ENCODE results near the gene POMGNT2.

Gene POMGNT2

GRCh38 chr3:43043793-43044192 lies 62.1 kb downstream of the POMGNT2 start:
- no peak for DNase-seq (ENCODE audit: low spot score)

DNA sequence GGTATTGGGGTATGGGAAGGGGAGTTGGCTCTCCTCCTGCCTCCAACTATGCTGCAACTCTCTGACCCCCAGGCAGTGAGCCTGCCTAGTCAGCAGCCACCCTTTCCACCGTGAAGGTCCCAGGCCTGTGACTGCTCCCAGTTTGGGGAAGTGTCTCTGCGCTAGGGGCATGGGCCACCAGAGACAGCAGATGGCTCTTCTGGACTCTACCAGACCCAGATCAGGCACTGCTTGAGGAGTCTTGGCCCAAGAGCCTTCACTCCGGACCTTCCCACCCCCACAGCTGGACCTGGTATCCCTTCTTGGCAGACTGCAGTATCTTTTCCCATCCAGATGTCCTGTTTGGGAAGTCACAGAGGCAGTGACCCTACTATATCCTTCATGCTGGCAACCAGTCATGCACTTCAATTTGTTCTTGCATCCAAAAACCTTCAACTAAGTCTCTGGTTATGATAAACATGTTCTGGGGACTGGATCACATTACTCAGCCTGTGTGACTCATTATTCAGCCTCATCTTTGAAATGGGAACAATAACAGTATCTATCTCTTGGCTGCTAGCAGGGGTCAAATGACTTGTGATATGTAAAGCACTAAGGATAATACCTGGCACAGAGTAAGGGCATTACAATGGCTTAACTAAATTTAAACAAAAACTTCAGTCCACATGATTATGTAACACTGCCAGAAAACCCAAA lies 62.7 kb downstream of the POMGNT2 start:
- no peak for DNase-seq (ENCODE audit: low spot score)

DNA sequence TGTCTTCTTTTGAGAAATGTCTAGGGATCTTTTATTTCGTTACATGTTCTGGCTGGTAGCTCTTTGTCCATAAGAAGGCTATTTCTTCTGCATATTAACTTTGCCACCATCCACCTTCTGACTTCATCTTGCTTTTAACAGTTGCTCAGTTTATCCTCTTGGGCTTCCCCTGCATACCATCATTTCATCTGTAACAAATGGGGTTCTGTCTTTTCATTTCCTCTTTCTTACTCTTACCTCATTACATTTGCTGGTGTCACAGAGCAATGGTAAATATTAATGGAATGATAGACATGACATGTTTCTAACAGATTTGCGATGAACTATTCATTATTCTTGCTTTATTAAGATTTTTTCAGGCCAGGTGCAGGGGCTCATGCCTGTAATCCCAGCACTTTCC lies 64.4 kb downstream of the POMGNT2 start:
- no peak for DNase-seq (ENCODE audit: low spot score)

DNA sequence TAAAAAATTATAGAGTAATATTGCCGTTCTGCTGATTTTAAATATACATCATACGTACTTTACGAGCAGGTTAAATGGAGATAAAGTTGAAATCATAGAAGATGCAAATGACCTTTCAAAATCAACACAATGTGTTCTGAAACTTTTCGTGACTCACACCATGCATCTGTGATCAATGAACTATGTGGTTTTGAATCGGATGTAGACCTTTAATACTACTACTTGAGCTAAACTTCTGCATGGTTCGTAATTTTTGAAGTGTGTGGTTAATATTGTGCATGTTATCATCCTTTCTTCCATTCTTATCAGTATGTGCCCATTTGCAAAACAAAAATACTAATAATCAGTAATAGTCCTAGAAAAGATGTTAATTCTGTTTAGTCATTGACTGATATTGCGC lies 67.9 kb downstream of the POMGNT2 start:
- no peak for DNase-seq (ENCODE audit: low spot score)

- DNase-seq (ENCODE audit: low spot score), result peak; percentile 33
These were observed 69.1 kb downstream of the POMGNT2 start for GRCh38 chr3:43036621-43037423.

DNA sequence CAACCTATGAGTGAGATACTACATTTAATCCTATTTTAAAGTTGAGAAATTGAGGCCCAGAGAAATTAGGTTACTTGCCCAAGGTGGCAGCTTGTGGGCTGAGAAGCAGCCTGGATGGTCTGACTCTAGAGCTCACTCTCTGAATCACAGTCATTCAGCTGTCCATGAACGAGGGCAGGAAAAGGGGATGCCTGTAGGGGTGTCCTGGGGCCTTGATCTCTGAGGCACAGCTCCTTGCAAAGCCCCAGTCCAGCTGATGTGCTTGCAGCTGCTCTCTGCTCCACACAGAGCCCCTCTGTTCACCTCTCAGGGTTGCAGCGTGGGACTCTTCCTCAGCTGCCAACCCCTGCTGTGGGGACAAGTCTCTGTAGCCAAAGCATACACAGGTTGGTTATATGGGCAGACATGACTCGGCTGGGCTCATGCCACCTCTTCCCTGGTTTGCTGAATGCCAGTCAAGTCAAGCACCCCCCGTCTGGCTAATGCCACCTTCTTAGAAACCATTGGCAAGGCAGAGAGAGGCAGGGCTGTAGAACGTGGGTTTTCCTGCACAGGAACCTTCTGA lies 70.0 kb downstream of the POMGNT2 start:
- no peak for DNase-seq (ENCODE audit: low spot score)

DNA sequence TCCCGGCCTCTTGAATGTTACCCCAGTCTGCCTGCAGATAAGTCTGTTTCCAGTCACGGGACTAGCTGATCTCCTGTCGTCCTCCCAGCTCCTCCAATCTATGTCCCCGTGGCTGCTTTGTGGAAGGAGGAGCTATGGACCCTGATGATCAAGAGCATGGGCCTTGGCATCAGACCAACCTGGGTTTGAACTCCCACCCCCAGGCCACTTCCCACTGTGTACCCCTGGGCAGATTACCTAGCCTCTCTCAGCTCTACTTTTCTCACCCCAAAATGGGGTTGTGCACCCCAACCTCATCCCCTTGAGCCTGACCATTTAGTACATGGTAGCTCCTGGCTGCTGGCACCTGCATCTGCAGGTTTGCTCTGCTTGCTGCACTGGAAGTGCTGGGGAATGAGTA lies 71.0 kb downstream of the POMGNT2 start:
- peak; percentile 40 for DNase-seq (ENCODE audit: low spot score)

GRCh38 chr3:43034200-43034599 lies 71.7 kb downstream of the POMGNT2 start:
- no peak for DNase-seq (ENCODE audit: low spot score)

DNA sequence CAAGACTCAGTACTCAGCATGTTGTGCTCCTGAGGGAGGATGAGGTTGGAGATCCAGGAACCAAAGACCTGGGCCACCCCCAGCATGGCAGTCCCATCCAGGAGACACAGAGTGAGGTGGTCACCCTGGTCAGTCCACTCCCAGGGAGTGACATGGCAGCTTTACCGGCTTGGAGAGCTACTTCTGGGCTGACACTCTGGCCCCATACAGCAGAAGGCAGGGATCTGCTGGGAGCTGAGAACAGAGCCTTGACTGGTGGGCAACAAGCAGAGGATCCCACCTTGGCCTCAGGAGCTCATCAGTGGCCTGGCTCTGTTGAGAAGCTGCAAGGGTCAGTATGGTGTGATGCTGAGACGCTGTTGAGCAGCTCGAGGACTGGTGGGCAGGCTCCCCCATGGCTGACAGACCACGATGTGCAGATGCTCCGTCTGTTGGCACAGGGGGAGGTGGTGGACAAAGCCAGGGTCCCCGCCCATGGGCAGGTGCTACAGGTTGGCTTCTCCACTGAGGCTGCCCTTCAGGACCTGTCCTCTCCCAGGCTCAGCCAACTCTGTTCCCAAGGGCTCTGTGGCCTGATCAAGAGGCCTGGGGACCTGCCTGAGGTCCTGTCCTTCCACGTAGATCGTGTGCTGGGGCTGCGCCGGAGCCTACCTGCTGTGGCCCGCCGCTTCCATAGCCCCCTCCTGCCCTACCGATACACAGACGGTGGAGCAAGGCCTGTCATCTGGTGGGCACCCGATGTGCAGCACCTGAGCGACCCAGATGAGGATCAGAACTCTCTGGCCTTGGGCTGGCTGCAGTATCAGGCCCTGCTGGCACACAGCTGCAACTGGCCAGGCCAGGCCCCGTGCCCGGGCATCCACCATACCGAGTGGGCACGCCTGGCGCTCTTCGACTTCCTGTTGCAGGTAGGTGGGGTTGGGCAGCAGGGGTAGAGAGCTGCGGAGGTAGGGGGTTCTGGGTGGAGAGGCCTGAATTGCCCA lies 72.9 kb downstream of the POMGNT2 start:
- peak; percentile 46 for DNase-seq (ENCODE audit: low spot score)

DNA sequence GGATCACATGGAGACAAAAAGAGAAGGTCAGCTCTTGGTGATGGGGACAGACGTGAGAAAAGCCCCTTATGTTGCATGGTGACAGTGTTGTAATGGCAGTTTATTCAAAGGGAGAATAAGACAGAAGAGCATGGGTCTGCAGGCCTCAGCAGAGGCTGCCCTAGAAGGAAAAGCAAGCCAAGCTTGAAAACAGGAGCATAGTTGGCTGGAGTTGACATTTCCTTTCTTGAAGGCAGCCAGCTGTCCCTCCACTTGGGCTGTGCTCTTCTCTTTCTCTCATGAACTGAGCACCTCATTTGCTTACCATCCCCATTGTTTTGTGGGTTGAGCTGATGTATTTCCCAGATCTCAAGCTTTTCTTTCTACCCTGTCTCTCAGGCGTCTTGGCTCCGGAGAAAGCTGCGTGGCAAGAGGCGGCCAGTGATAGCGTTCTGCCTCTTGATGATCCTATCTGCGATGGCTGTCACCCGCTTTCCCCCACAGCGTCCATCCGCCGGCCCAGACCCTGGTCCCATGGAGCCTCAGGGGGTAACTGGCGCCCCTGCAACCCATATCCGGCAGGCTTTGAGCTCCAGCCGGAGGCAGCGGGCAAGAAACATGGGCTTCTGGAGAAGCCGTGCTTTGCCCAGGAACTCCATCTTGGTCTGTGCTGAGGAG lies 73.9 kb downstream of the POMGNT2 start:
- peak; percentile 41 for DNase-seq (ENCODE audit: low spot score)

- peak; percentile 48 for DNase-seq (ENCODE audit: low spot score)
These were observed 74.4 kb downstream of the POMGNT2 start for GRCh38 chr3:43031485-43031884.

GRCh38 chr3:43030162-43030935 lies 75.5 kb downstream of the POMGNT2 start:
- DNase-seq (ENCODE audit: low spot score), result peak; percentile 57
